Measurements from ENCODE around the gene HAUS3. TPM values are rescaled to one million over a fixed set of nuclear protein-coding genes. Genes with fewer than 3 reads are reported as not detected.
A peak's percentile ranks its signal among the peaks of the same experiment; 100 is the strongest.

HAUS3 gene
- total RNA-seq, 4 donors from 2014 or later: 4.8 to 12.1 (median 9.5) TPM

DNA sequence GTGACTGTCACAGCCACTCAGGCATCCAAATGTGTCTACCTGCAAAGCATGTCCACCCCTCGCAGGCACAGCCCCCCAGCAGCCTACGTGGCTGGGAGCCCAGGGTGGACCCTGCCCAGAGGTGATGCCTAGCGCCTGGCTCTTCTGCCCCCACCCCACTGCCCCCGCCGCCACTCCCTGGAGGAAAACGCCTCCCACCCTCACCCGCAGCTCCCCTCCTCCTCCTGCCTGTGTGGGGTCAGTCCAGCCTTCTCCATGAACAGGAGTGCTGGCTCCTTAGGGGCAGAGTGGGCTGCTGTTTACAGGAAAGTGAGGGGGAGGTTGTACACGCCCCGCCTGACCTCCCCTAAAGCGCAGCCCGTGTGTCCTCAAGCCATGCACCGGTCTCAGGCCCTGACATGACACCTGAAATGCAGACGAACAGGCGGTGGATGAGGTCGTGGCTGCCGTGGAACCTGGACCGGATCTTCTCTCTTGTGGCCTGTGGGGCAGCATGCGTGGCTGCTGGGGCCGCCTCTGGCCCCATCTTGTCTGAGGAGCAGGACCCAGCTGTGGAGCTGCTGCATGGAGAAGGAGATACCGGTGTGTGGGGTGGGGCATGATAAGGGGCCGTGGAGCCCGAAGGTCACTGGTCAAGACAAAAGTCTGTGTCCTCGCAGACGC lies 31.9 kb upstream of the HAUS3 start:
- H3K36me3 ChIP-seq: no peaks in the 10 kb centered on the region
- TF ChIP-seq POLR2A (IDR thresholded peaks at IDR 0.05): no peak
- TF ChIP-seq, protein P1, sequence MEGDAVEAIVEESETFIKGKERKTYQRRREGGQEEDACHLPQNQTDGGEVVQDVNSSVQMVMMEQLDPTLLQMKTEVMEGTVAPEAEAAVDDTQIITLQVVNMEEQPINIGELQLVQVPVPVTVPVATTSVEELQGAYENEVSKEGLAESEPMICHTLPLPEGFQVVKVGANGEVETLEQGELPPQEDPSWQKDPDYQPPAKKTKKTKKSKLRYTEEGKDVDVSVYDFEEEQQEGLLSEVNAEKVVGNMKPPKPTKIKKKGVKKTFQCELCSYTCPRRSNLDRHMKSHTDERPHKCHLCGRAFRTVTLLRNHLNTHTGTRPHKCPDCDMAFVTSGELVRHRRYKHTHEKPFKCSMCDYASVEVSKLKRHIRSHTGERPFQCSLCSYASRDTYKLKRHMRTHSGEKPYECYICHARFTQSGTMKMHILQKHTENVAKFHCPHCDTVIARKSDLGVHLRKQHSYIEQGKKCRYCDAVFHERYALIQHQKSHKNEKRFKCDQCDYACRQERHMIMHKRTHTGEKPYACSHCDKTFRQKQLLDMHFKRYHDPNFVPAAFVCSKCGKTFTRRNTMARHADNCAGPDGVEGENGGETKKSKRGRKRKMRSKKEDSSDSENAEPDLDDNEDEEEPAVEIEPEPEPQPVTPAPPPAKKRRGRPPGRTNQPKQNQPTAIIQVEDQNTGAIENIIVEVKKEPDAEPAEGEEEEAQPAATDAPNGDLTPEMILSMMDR (IDR thresholded peaks at IDR 0.05 in 4 of 5, conservative IDR thresholded peaks at IDR 0.05 in 1 of 5): no peak
- peaks cover 19 to 20% of the 10 kb centered on the region in 2 donors for H3K4me1 ChIP-seq
- DNase-seq (no peak), ATAC-seq (no peak)
- H3K27ac ChIP-seq: no peak overlapping the region
- no peaks in the 10 kb centered on the region for H3K27me3 ChIP-seq
- H3K9me3 ChIP-seq: no peaks in the 10 kb centered on the region
- intact Hi-C loops (cut with DNase I; ENCODE audit: low total_unique reads) (no loop called here), in situ Hi-C loops (cut with MboI; ENCODE audit: low sequenced_read_pairs in 4 of 4) (no loop called here)
- H3K4me3 ChIP-seq: no peak overlapping the region

DNA sequence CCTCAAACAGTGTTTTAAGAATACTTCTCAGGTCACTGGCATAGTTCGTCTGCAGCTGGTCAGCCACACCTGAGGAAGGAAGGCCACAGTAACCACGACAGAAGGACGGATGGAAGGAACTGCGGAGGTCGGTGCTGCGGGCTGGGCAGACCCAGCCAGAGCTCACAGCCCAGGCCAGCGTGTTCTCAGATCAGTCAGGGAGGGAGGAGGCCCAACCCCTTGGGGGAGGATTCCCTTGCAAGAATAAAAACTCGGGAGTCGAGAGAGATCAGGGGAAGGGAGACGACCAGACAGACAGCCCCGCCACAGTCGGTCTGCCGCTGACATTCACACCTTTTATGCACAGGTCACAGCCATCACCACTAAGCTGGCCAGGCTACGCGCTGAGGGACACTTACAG lies 31.3 kb upstream of the HAUS3 start:
- in situ Hi-C loops (cut with MboI; ENCODE audit: low sequenced_read_pairs in 4 of 4) (no loop called here), intact Hi-C loops (cut with DNase I; ENCODE audit: low total_unique reads) (no loop called here)
- no peak for DNase-seq
- Histone ChIP-seq H3K36me3 (no peaks in the 10 kb centered on the region), H3K27me3 (no peaks in the 10 kb centered on the region), H3K27ac (no peak overlapping the region), H3K4me3 (no peak overlapping the region), H3K9me3 (no peaks in the 10 kb centered on the region), H3K4me1 (peaks cover 25% of the 10 kb centered on the region in 2 donors)
- TF ChIP-seq, protein P1 (IDR thresholded peaks at IDR 0.05 in 4 of 5, conservative IDR thresholded peaks at IDR 0.05 in 1 of 5): no peak
- TF ChIP-seq POLR2A (IDR thresholded peaks at IDR 0.05): no peak
- no peak for ATAC-seq

- H3K4me1 ChIP-seq: peaks cover 29% of the 10 kb centered on the region in 2 donors
- no peak overlapping the region for H3K27ac ChIP-seq
- DNase-seq: no peak
- in situ Hi-C loops (cut with MboI; ENCODE audit: low sequenced_read_pairs in 4 of 4) (no loop called here), intact Hi-C loops (cut with DNase I; ENCODE audit: low total_unique reads) (no loop called here)
- no peak for ATAC-seq
- no peaks in the 10 kb centered on the region for H3K36me3 ChIP-seq
- no peaks in the 10 kb centered on the region for H3K27me3 ChIP-seq
- no peaks in the 10 kb centered on the region for H3K9me3 ChIP-seq
- no peak overlapping the region for H3K4me3 ChIP-seq
- no peak for TF ChIP-seq POLR2A (IDR thresholded peaks at IDR 0.05)
- TF ChIP-seq, protein P1 (IDR thresholded peaks at IDR 0.05 in 4 of 5, conservative IDR thresholded peaks at IDR 0.05 in 1 of 5): no peak
Measured at GRCh38 chr4:2272828-2273120, 30.9 kb upstream of the HAUS3 start.

GRCh38 chr4:2272026-2272827 lies 30.3 kb upstream of the HAUS3 start:
- ATAC-seq: peak; percentile 14 to 44
- Histone ChIP-seq H3K9me3 (no peaks in the 10 kb centered on the region), H3K4me3 (no peak overlapping the region), H3K36me3 (no peaks in the 10 kb centered on the region), H3K4me1 (peaks cover 29 to 32% of the 10 kb centered on the region in 2 donors), H3K27me3 (no peaks in the 10 kb centered on the region), H3K27ac (peak overlapping the region in 3 of 4 donors; percentile 28 to 82 (median 35))
- no peak for TF ChIP-seq POLR2A (IDR thresholded peaks at IDR 0.05)
- TF ChIP-seq, protein P1 (IDR thresholded peaks at IDR 0.05 in 4 of 5, conservative IDR thresholded peaks at IDR 0.05 in 1 of 5): no peak
- in situ Hi-C loops (cut with MboI; ENCODE audit: low sequenced_read_pairs in 4 of 4) (no loop called here), intact Hi-C loops (cut with DNase I; ENCODE audit: low total_unique reads) (no loop called here)
- DNase-seq: no peak
